OCI-LY1 (cell line): Measurements from ENCODE around the gene ZNF429.
"Not testable (repeated sequence)": the region's sequence is repeated elsewhere in the genome, so short reads cannot be mapped to it uniquely, and the experiment has no call there.

Experiments used
- H2AFZ ChIP-seq: fragments of 200-600 bp; sonication (generic), shearing (Covaris generic); 2 replicates; pipeline ENCODE4 v1.6.0; 2014; ENCODE audit warnings: antibody characterized with exemption, mild to moderate bottlenecking, low read length
- H3F3A ChIP-seq: fragments of 200-600 bp; sonication (generic), shearing (Covaris generic); 2 replicates; pipeline ENCODE4 v1.6.0; 2014; ENCODE audit warnings: mild to moderate bottlenecking, antibody characterized with exemption, low read length, moderate library complexity; ENCODE audit not compliant: insufficient read depth
- H3K27ac ChIP-seq: fragments of 200-600 bp; sonication (generic); 2 replicates; pipeline ENCODE4 v1.5.1; 2014; ENCODE audit warnings: low read length, mixed run types, mild to moderate bottlenecking, low read depth; ENCODE audit not compliant: poor library complexity, severe bottlenecking
- H3K27me3 ChIP-seq: fragments of 200-600 bp; sonication (generic); 2 replicates; pipeline ENCODE4 v1.6.0; 2014; ENCODE audit warnings: antibody characterized with exemption, mild to moderate bottlenecking, low read length, moderate library complexity; ENCODE audit not compliant: insufficient read depth
- H3K36me3 ChIP-seq: fragments of 200-600 bp; sonication (generic); 2 replicates; pipeline ENCODE4 v1.6.1; 2014; ENCODE audit warnings: mild to moderate bottlenecking, antibody characterized with exemption, low read length, moderate library complexity, mixed read lengths; ENCODE audit not compliant: insufficient read depth
- H3K4me1 ChIP-seq: fragments of 200-600 bp; sonication (generic); 2 replicates; pipeline ENCODE4 v1.5.1; 2014; ENCODE audit warnings: mild to moderate bottlenecking, low read length, moderate library complexity; ENCODE audit not compliant: insufficient read depth, severe bottlenecking
- H3K4me2 ChIP-seq: fragments of 200-600 bp; sonication (generic), shearing (Covaris generic); 2 replicates; pipeline ENCODE4 v1.6.1; 2014; ENCODE audit warnings: low read length
- H3K4me3 ChIP-seq: fragments of 200-600 bp; sonication (generic); 2 replicates; pipeline ENCODE4 v1.5.1; 2014; ENCODE audit warnings: low read length, low read depth, mild to moderate bottlenecking, mixed read lengths; ENCODE audit not compliant: poor library complexity, severe bottlenecking
- H3K79me2 ChIP-seq: fragments of 200-600 bp; shearing (Covaris generic); 2 replicates; pipeline ENCODE4 v1.6.1; 2016; ENCODE audit warnings: mixed run types, low read length, mixed read lengths; ENCODE audit not compliant: insufficient read depth
- H3K9ac ChIP-seq: fragments of 200-600 bp; sonication (generic), shearing (Covaris generic); 2 replicates; pipeline ENCODE4 v1.6.1; 2014; ENCODE audit warnings: mild to moderate bottlenecking, low read length, mixed read lengths
- H3K9me2 ChIP-seq: fragments of 200-600 bp; sonication (generic), shearing (Covaris generic); 2 replicates; pipeline ENCODE4 v1.6.1; 2014; ENCODE audit warnings: low read depth, mild to moderate bottlenecking, low read length, mixed read lengths
- H3K9me3 ChIP-seq: fragments of 200-600 bp; shearing (Covaris generic); 2 replicates; pipeline ENCODE4 v1.6.1; 2014; ENCODE audit warnings: low read length, mixed read lengths
- H4K20me1 ChIP-seq: fragments of 200-600 bp; sonication (generic), shearing (Covaris generic); 2 replicates; pipeline ENCODE4 v1.6.0; 2016; ENCODE audit warnings: mild to moderate bottlenecking, low read length; ENCODE audit not compliant: insufficient read depth
- EZH2 ChIP-seq: fragments of 200-600 bp; sonication (generic), shearing (Covaris generic); IDR thresholded peaks from 2 replicates; pipeline ENCODE4 v1.8.0; 2017; ENCODE audit warnings: borderline replicate concordance, mixed run types, mild to moderate bottlenecking, antibody characterized with exemption, low read length, moderate library complexity, mixed read lengths
- TF ChIP-seq, protein P1 (sequence below): fragments of 200-600 bp; sonication (generic), shearing (Covaris generic); IDR thresholded peaks from 2 replicates; pipeline ENCODE4 v1.5.1; 2017; ENCODE audit warnings: mild to moderate bottlenecking, antibody characterized with exemption, low read length, moderate library complexity, mixed read lengths

The ZNF429 gene

GRCh38 chr19:21472507-21472906, 32.9 kb upstream of the ZNF429 start:
- H3K4me3 ChIP-seq, result no peak overlapping the region
- H4K20me1 ChIP-seq, result no peaks in the 10 kb centered on the region
- H2AFZ ChIP-seq, result no peak overlapping the region
- H3F3A ChIP-seq, result no peaks in the 10 kb centered on the region
- H3K4me1 ChIP-seq, result no peaks in the 10 kb centered on the region
- H3K36me3 ChIP-seq, result no peaks in the 10 kb centered on the region
- no peak overlapping the region for H3K4me2 ChIP-seq
- H3K9me2 ChIP-seq, result no peaks in the 10 kb centered on the region
- H3K27ac ChIP-seq, result no peak overlapping the region
- no peaks in the 10 kb centered on the region for H3K9me3 ChIP-seq
- no peak for TF ChIP-seq EZH2
- TF ChIP-seq, protein P1, sequence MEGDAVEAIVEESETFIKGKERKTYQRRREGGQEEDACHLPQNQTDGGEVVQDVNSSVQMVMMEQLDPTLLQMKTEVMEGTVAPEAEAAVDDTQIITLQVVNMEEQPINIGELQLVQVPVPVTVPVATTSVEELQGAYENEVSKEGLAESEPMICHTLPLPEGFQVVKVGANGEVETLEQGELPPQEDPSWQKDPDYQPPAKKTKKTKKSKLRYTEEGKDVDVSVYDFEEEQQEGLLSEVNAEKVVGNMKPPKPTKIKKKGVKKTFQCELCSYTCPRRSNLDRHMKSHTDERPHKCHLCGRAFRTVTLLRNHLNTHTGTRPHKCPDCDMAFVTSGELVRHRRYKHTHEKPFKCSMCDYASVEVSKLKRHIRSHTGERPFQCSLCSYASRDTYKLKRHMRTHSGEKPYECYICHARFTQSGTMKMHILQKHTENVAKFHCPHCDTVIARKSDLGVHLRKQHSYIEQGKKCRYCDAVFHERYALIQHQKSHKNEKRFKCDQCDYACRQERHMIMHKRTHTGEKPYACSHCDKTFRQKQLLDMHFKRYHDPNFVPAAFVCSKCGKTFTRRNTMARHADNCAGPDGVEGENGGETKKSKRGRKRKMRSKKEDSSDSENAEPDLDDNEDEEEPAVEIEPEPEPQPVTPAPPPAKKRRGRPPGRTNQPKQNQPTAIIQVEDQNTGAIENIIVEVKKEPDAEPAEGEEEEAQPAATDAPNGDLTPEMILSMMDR, result no peak
- H3K79me2 ChIP-seq, result no peaks in the 10 kb centered on the region
- H3K27me3 ChIP-seq, result no peaks in the 10 kb centered on the region
- H3K9ac ChIP-seq, result no peak overlapping the region

DNA sequence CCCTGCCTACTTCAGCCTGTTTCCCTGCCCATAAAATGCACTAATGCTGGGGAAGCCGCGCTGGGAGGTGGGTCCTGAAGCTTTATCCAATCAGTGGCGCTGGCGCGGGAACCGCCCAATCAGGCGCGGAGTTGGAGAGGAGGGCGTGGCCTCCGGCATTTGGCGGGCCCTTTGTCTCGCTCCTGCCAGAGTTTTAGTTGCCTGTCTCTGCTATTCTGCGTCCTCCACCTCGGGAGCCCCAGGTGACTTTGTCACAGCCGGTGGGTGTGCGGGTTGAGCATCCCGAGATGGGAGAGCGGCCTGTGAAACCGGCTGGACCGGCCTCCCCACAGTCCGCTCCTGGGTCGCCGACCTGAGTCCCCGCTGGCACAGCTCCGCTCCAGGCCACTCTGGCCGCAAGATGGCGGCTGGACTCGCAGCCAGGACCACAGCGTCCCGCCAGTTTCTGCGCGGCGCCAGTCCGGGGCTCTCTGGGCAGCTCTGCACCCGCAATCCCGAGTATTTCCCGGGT, 30.7 kb upstream of the ZNF429 start:
- Histone ChIP-seq H3K4me3 (no peak overlapping the region), H3K36me3 (no peaks in the 10 kb centered on the region), H2AFZ (no peak overlapping the region), H3K4me2 (no peak overlapping the region), H3K9me2 (no peaks in the 10 kb centered on the region), H3K4me1 (no peaks in the 10 kb centered on the region), H3F3A (no peaks in the 10 kb centered on the region), H4K20me1 (no peaks in the 10 kb centered on the region), H3K9ac (no peak overlapping the region), H3K79me2 (no peaks in the 10 kb centered on the region), H3K27me3 (no peaks in the 10 kb centered on the region), H3K27ac (no peak overlapping the region), H3K9me3 (no peaks in the 10 kb centered on the region)
- TF ChIP-seq, protein P1, result no peak
- no peak for TF ChIP-seq EZH2

- H3K4me1 ChIP-seq, H3K4me3 ChIP-seq, H3K9me3 ChIP-seq, H3K79me2 ChIP-seq, H3K9ac ChIP-seq, H3K4me2 ChIP-seq, H4K20me1 ChIP-seq, H3K27ac ChIP-seq, H3F3A ChIP-seq, H3K9me2 ChIP-seq, H3K27me3 ChIP-seq, H2AFZ ChIP-seq, H3K36me3 ChIP-seq: not testable (repeated sequence)
Measured at GRCh38 chr19:21482361-21482760, 23.0 kb upstream of the ZNF429 start.

DNA sequence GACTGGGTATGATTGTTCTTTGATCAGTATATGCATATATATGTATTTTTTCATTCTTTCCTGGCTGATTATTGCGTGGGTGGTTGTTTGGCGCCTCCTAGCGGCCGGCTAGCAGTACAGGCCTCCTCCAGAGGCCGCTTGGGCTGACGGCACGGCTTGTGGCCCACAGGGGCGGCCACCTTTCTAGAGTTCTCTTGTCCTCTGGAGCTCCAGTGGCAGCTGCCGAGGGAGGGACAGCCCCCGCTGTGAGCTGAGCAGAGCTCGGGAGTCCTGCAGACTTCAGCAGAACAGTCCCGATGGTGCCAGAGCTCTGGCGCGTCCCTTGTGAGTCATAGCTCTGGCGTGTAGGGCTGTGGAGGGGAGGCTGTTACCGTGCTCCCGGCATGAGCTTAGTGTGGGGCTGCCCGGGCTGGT, 22.5 kb upstream of the ZNF429 start:
- Histone ChIP-seq H3F3A (no peaks in the 10 kb centered on the region), H3K9me3 (no peaks in the 10 kb centered on the region), H3K9ac (no peak overlapping the region), H3K4me1 (no peaks in the 10 kb centered on the region), H3K4me3 (no peak overlapping the region), H3K9me2 (no peaks in the 10 kb centered on the region), H2AFZ (no peak overlapping the region), H4K20me1 (no peaks in the 10 kb centered on the region), H3K27ac (no peak overlapping the region), H3K36me3 (no peaks in the 10 kb centered on the region), H3K4me2 (0 out of 2 replicates have a peak overlapping the region, but pooled peaks have one; percentile 22), H3K27me3 (no peaks in the 10 kb centered on the region), H3K79me2 (no peaks in the 10 kb centered on the region)
- TF ChIP-seq, protein P1, result peak; percentile 96
- TF ChIP-seq EZH2, result no peak
